Measurements from ENCODE around the gene PCBP4. TPM values are rescaled to one million over a fixed set of nuclear protein-coding genes. Genes with fewer than 3 reads are reported as not detected.

PCBP4 gene
- polyA plus RNA-seq, 1 donor (not counting 4 experiments of a cell fraction or from before 2014, with no cell fraction given), result 25.2 TPM

- Histone ChIP-seq H3K36me3 (ENCODE audit: control insufficient read depth in 2 of 2, extremely low read depth in 1 of 2, insufficient read depth in 2 of 2, low read length in 2 of 2) (peaks cover 0 to 19% of the 10 kb centered on the region in 2 experiments), H3K9ac (ENCODE audit: control insufficient read depth, extremely low read depth, insufficient read depth, low read length) (no peak within 1 kb of the TSS), H3K4me3 (ENCODE audit: control insufficient read depth in 2 of 3, extremely low read depth in 1 of 3, insufficient read depth in 2 of 3, low read depth in 1 of 3, low read length in 3 of 3) (peak within 1 kb of the TSS in 1 of 3 experiments; percentile 20), H3K4me1 (ENCODE audit: control insufficient read depth, extremely low read depth, insufficient read depth, low read length) (peaks cover 11% of the 10 kb centered on the region), H4K20me1 (ENCODE audit: control insufficient read depth, extremely low read depth, insufficient read depth, low read length) (no peaks in the 10 kb centered on the region), H3K27me3 (ENCODE audit: control insufficient read depth, extremely low read depth, insufficient read depth, low read length) (peaks cover 28% of the 10 kb centered on the region), H2AFZ (ENCODE audit: control insufficient read depth, low read length) (no peak within 1 kb of the TSS), H3K27ac (ENCODE audit: control insufficient read depth, insufficient read depth, low read length) (no peak within 1 kb of the TSS), H3K4me2 (ENCODE audit: control insufficient read depth, extremely low read depth, insufficient read depth, low read depth, low read length) (peak within 1 kb of the TSS; percentile 54), H3K9me3 (ENCODE audit: control insufficient read depth, low read depth, low read length) (no peaks in the 10 kb centered on the region), H3K9me1 (ENCODE audit: control insufficient read depth, extremely low read depth, insufficient read depth, low read length) (no peaks in the 10 kb centered on the region), H3K79me2 (ENCODE audit: control insufficient read depth, insufficient read depth, low read length) (no peaks in the 10 kb centered on the region)
- peak; percentile 67 for TF ChIP-seq EZH2 (IDR thresholded peaks at IDR 0.05; ENCODE audit: low read length)
- no peak for TF ChIP-seq CTCF (optimal IDR thresholded peaks at IDR 0.05 in 1 of 3, IDR thresholded peaks at IDR 0.05 in 1 of 3, conservative IDR thresholded peaks at IDR 0.05 in 1 of 3; ENCODE audit: extremely low read depth in 1 of 3, insufficient read depth in 2 of 3, low read length in 3 of 3)
- dilution Hi-C loops (cut with MboI; ENCODE audit: extremely low pct_ligation_motif_present, low sequenced_read_pairs), result no loop called here
- FAIRE-seq (no peak), DNase-seq (ENCODE audit: low read depth, low spot score) (no peak)
Measured at GRCh38 chr3:51955175-51955892, 11.9 kb downstream of the PCBP4 start, which contains the start of gene GPR62. GPR62 (plus strand) TSS chr3:51955381; CDS start chr3:51955653, 272 bp downstream.

DNA sequence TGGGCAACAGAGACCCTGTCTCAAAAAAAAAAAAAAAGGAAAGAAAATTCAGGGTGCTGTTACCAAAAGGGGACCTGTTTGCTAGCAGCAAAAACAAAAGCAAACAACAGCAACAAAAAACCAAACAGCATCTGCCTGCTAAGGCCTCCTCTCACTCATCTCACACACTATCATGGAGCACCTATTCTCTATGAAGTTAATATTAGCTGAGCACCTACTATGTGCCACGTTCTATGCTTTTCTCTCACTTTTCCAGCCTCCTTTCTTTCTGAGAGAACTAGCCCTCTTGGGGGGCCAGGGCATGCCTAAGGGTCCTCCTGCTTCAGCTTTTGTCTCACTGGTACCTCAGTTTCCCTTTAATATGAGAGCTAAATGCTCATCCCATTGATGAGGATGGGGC lies 12.5 kb downstream of the PCBP4 start:
- H3K9ac ChIP-seq (ENCODE audit: control insufficient read depth, extremely low read depth, insufficient read depth, low read length), result no peak overlapping the region
- no peaks in the 10 kb centered on the region for H4K20me1 ChIP-seq (ENCODE audit: control insufficient read depth, extremely low read depth, insufficient read depth, low read length)
- no peaks in the 10 kb centered on the region for H3K79me2 ChIP-seq (ENCODE audit: control insufficient read depth, insufficient read depth, low read length)
- peaks cover 0 to 13% of the 10 kb centered on the region in 2 experiments for H3K36me3 ChIP-seq (ENCODE audit: control insufficient read depth in 2 of 2, extremely low read depth in 1 of 2, insufficient read depth in 2 of 2, low read length in 2 of 2)
- H3K27ac ChIP-seq (ENCODE audit: control insufficient read depth, insufficient read depth, low read length), result no peak overlapping the region
- no peak overlapping the region for H2AFZ ChIP-seq (ENCODE audit: control insufficient read depth, low read length)
- no peak overlapping the region for H3K4me2 ChIP-seq (ENCODE audit: control insufficient read depth, extremely low read depth, insufficient read depth, low read depth, low read length)
- peaks cover 28% of the 10 kb centered on the region for H3K27me3 ChIP-seq (ENCODE audit: control insufficient read depth, extremely low read depth, insufficient read depth, low read length)
- H3K9me1 ChIP-seq (ENCODE audit: control insufficient read depth, extremely low read depth, insufficient read depth, low read length), result no peaks in the 10 kb centered on the region
- no peaks in the 10 kb centered on the region for H3K9me3 ChIP-seq (ENCODE audit: control insufficient read depth, low read depth, low read length)
- TF ChIP-seq CTCF (optimal IDR thresholded peaks at IDR 0.05 in 1 of 3, IDR thresholded peaks at IDR 0.05 in 1 of 3, conservative IDR thresholded peaks at IDR 0.05 in 1 of 3; ENCODE audit: extremely low read depth in 1 of 3, insufficient read depth in 2 of 3, low read length in 3 of 3), result no peak
- TF ChIP-seq EZH2 (IDR thresholded peaks at IDR 0.05; ENCODE audit: low read length), result no peak
- FAIRE-seq (no peak), DNase-seq (ENCODE audit: low read depth, low spot score) (no peak)
- peaks cover 11% of the 10 kb centered on the region for H3K4me1 ChIP-seq (ENCODE audit: control insufficient read depth, extremely low read depth, insufficient read depth, low read length)
- dilution Hi-C loops (cut with MboI; ENCODE audit: extremely low pct_ligation_motif_present, low sequenced_read_pairs), result no loop called here
- H3K4me3 ChIP-seq (ENCODE audit: control insufficient read depth in 2 of 3, extremely low read depth in 1 of 3, insufficient read depth in 2 of 3, low read depth in 1 of 3, low read length in 3 of 3), result no peak overlapping the region

All from keratinocyte (primary cell).